OCI-LY1 (cell line): ENCODE results near the gene ZNF254.

Experiments
- H2AFZ ChIP-seq: fragments of 200-600 bp; sonication (generic), shearing (Covaris generic); 2 replicates; pipeline ENCODE4 v1.6.0; 2014; ENCODE audit warnings: antibody characterized with exemption, mild to moderate bottlenecking, low read length
- H3F3A ChIP-seq: fragments of 200-600 bp; sonication (generic), shearing (Covaris generic); 2 replicates; pipeline ENCODE4 v1.6.0; 2014; ENCODE audit warnings: mild to moderate bottlenecking, antibody characterized with exemption, low read length, moderate library complexity; ENCODE audit not compliant: insufficient read depth
- H3K27ac ChIP-seq: fragments of 200-600 bp; sonication (generic); 2 replicates; pipeline ENCODE4 v1.5.1; 2014; ENCODE audit warnings: low read length, mixed run types, mild to moderate bottlenecking, low read depth; ENCODE audit not compliant: poor library complexity, severe bottlenecking
- H3K27me3 ChIP-seq: fragments of 200-600 bp; sonication (generic); 2 replicates; pipeline ENCODE4 v1.6.0; 2014; ENCODE audit warnings: antibody characterized with exemption, mild to moderate bottlenecking, low read length, moderate library complexity; ENCODE audit not compliant: insufficient read depth
- H3K36me3 ChIP-seq: fragments of 200-600 bp; sonication (generic); 2 replicates; pipeline ENCODE4 v1.6.1; 2014; ENCODE audit warnings: mild to moderate bottlenecking, antibody characterized with exemption, low read length, moderate library complexity, mixed read lengths; ENCODE audit not compliant: insufficient read depth
- H3K4me1 ChIP-seq: fragments of 200-600 bp; sonication (generic); 2 replicates; pipeline ENCODE4 v1.5.1; 2014; ENCODE audit warnings: mild to moderate bottlenecking, low read length, moderate library complexity; ENCODE audit not compliant: insufficient read depth, severe bottlenecking
- H3K4me2 ChIP-seq: fragments of 200-600 bp; sonication (generic), shearing (Covaris generic); 2 replicates; pipeline ENCODE4 v1.6.1; 2014; ENCODE audit warnings: low read length
- H3K4me3 ChIP-seq: fragments of 200-600 bp; sonication (generic); 2 replicates; pipeline ENCODE4 v1.5.1; 2014; ENCODE audit warnings: low read length, low read depth, mild to moderate bottlenecking, mixed read lengths; ENCODE audit not compliant: poor library complexity, severe bottlenecking
- H3K79me2 ChIP-seq: fragments of 200-600 bp; shearing (Covaris generic); 2 replicates; pipeline ENCODE4 v1.6.1; 2016; ENCODE audit warnings: mixed run types, low read length, mixed read lengths; ENCODE audit not compliant: insufficient read depth
- H3K9ac ChIP-seq: fragments of 200-600 bp; sonication (generic), shearing (Covaris generic); 2 replicates; pipeline ENCODE4 v1.6.1; 2014; ENCODE audit warnings: mild to moderate bottlenecking, low read length, mixed read lengths
- H3K9me2 ChIP-seq: fragments of 200-600 bp; sonication (generic), shearing (Covaris generic); 2 replicates; pipeline ENCODE4 v1.6.1; 2014; ENCODE audit warnings: low read depth, mild to moderate bottlenecking, low read length, mixed read lengths
- H3K9me3 ChIP-seq: fragments of 200-600 bp; shearing (Covaris generic); 2 replicates; pipeline ENCODE4 v1.6.1; 2014; ENCODE audit warnings: low read length, mixed read lengths
- H4K20me1 ChIP-seq: fragments of 200-600 bp; sonication (generic), shearing (Covaris generic); 2 replicates; pipeline ENCODE4 v1.6.0; 2016; ENCODE audit warnings: mild to moderate bottlenecking, low read length; ENCODE audit not compliant: insufficient read depth
- CTCF ChIP-seq: fragments of 200-600 bp; sonication (generic), shearing (Covaris generic); IDR thresholded peaks from 2 replicates; pipeline ENCODE4 v1.5.1; 2017; ENCODE audit warnings: mild to moderate bottlenecking, antibody characterized with exemption, low read length, moderate library complexity, mixed read lengths
- EZH2 ChIP-seq: fragments of 200-600 bp; sonication (generic), shearing (Covaris generic); IDR thresholded peaks from 2 replicates; pipeline ENCODE4 v1.8.0; 2017; ENCODE audit warnings: borderline replicate concordance, mixed run types, mild to moderate bottlenecking, antibody characterized with exemption, low read length, moderate library complexity, mixed read lengths

The ZNF254 gene

GRCh38 chr19:24064175-24064574 lies 22.8 kb upstream of the ZNF254 start:
- H3F3A ChIP-seq, result no peaks in the 10 kb centered on the region
- no peaks in the 10 kb centered on the region for H3K27me3 ChIP-seq
- H3K4me1 ChIP-seq, result no peaks in the 10 kb centered on the region
- H3K79me2 ChIP-seq, result no peaks in the 10 kb centered on the region
- no peaks in the 10 kb centered on the region for H4K20me1 ChIP-seq
- H3K4me3 ChIP-seq, result no peak overlapping the region
- no peak for TF ChIP-seq CTCF
- no peak for TF ChIP-seq EZH2
- H2AFZ ChIP-seq, result no peak overlapping the region
- H3K9me2 ChIP-seq, result no peaks in the 10 kb centered on the region
- no peak overlapping the region for H3K27ac ChIP-seq
- no peaks in the 10 kb centered on the region for H3K9me3 ChIP-seq
- peaks cover 39% of the 10 kb centered on the region; the same call in 1 of the 2 replicates for H3K36me3 ChIP-seq
- no peak overlapping the region for H3K9ac ChIP-seq
- no peak overlapping the region for H3K4me2 ChIP-seq

GRCh38 chr19:24065243-24065642 lies 21.7 kb upstream of the ZNF254 start:
- Histone ChIP-seq H3K9me2 (no peaks in the 10 kb centered on the region), H3K9me3 (no peaks in the 10 kb centered on the region), H3F3A (no peaks in the 10 kb centered on the region), H3K27ac (no peak overlapping the region), H3K4me1 (no peaks in the 10 kb centered on the region), H4K20me1 (no peaks in the 10 kb centered on the region), H3K36me3 (peaks cover 32% of the 10 kb centered on the region; the same call in 1 of the 2 replicates), H3K79me2 (no peaks in the 10 kb centered on the region), H3K9ac (no peak overlapping the region), H3K4me3 (no peak overlapping the region), H3K4me2 (no peak overlapping the region), H3K27me3 (no peaks in the 10 kb centered on the region), H2AFZ (no peak overlapping the region)
- TF ChIP-seq CTCF, result no peak
- no peak for TF ChIP-seq EZH2

GRCh38 chr19:24065865-24066604 lies 21.0 kb upstream of the ZNF254 start:
- H3K36me3 ChIP-seq, result peaks cover 26% of the 10 kb centered on the region; the same call in 1 of the 2 replicates
- H3K4me2 ChIP-seq, result no peak overlapping the region
- no peak overlapping the region for H3K4me3 ChIP-seq
- H3K79me2 ChIP-seq, result no peaks in the 10 kb centered on the region
- H4K20me1 ChIP-seq, result no peaks in the 10 kb centered on the region
- H3K9me3 ChIP-seq, result no peaks in the 10 kb centered on the region
- no peaks in the 10 kb centered on the region for H3K4me1 ChIP-seq
- H3K9me2 ChIP-seq, result no peaks in the 10 kb centered on the region
- H3F3A ChIP-seq, result no peaks in the 10 kb centered on the region
- H3K9ac ChIP-seq, result no peak overlapping the region
- H2AFZ ChIP-seq, result no peak overlapping the region
- TF ChIP-seq CTCF (no peak), EZH2 (no peak)
- no peaks in the 10 kb centered on the region for H3K27me3 ChIP-seq
- no peak overlapping the region for H3K27ac ChIP-seq
